ENCODE results near the gene CCDC70. TPM values are rescaled to one million over a fixed set of nuclear protein-coding genes. Genes with fewer than 3 reads are reported as not detected.
A peak's percentile ranks its signal among the peaks of the same experiment; 100 is the strongest.

CCDC70 gene
- total RNA-seq, result not detected

DNA sequence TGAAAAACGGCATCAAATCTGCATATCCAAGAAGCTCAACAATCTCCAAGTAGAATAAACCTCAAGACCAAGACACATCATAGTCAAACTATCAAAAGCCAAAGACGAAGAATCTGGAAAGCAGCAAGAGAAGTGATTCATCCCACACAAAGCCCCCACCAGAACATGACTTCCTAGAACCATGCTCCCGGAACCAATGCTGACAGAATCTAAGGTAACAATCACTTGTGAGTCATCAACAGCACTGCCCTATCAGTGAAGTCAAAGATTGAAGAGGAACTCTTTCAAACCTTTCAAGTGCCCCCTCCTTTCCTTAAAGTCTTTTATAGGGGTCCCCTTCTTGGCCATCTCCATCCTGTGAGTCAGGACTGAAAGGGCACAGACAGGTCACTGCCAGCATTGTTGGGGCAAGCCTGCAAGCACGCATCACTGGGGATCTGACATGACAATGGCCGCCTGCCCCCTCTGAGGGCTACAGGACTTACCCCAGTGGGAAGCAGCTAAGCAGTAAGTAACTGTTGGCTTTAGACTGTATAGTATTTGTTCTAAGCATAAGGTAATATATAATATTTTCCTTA is at the start of gene CCDC70:
Gene CCDC70, plus strand, starts transcription at position 247 of the 578 bp plus-strand sequence. CDS start 3,443 bp downstream, outside the sequence.
- H3K27me3 ChIP-seq, result no peaks in the 10 kb centered on the region
- H3K4me1 ChIP-seq, result no peaks in the 10 kb centered on the region
- no peak within 1 kb of the TSS for H3K27ac ChIP-seq
- no peak for DNase-seq (ENCODE audit: extremely low spot score in 2 of 2)
- intact Hi-C loops (cut with DNase I), result no loop called here
- no peaks in the 10 kb centered on the region for H3K36me3 ChIP-seq
- H3K9me3 ChIP-seq, result no peaks in the 10 kb centered on the region
- TF ChIP-seq POLR2A (IDR thresholded peaks at IDR 0.05), result no peak
- no peak for TF ChIP-seq CTCF (IDR thresholded peaks at IDR 0.05)
- no peak for TF ChIP-seq POLR2AphosphoS5 (IDR thresholded peaks at IDR 0.05; ENCODE audit: insufficient read depth in 1 of 2, low read depth in 1 of 2)
- H3K4me3 ChIP-seq, result no peak within 1 kb of the TSS

- Histone ChIP-seq H3K4me3 (no peak overlapping the region), H3K9me3 (no peaks in the 10 kb centered on the region), H3K27ac (no peak overlapping the region), H3K27me3 (no peaks in the 10 kb centered on the region), H3K36me3 (no peaks in the 10 kb centered on the region), H3K4me1 (peaks cover 19% of the 10 kb centered on the region)
- no peak for DNase-seq (ENCODE audit: extremely low spot score in 2 of 2)
- TF ChIP-seq CTCF (IDR thresholded peaks at IDR 0.05), result no peak
- TF ChIP-seq POLR2A (IDR thresholded peaks at IDR 0.05), result no peak
- TF ChIP-seq POLR2AphosphoS5 (IDR thresholded peaks at IDR 0.05; ENCODE audit: insufficient read depth in 1 of 2, low read depth in 1 of 2), result no peak
- intact Hi-C loops (cut with DNase I), result loop anchor here (10.0 kb wide), 1 partner anchor 311 kb away; the partner anchor contains the start of gene NEK5
These were observed 47.7 kb upstream of the CCDC70 start for GRCh38 chr13:51814071-51814470.

DNA sequence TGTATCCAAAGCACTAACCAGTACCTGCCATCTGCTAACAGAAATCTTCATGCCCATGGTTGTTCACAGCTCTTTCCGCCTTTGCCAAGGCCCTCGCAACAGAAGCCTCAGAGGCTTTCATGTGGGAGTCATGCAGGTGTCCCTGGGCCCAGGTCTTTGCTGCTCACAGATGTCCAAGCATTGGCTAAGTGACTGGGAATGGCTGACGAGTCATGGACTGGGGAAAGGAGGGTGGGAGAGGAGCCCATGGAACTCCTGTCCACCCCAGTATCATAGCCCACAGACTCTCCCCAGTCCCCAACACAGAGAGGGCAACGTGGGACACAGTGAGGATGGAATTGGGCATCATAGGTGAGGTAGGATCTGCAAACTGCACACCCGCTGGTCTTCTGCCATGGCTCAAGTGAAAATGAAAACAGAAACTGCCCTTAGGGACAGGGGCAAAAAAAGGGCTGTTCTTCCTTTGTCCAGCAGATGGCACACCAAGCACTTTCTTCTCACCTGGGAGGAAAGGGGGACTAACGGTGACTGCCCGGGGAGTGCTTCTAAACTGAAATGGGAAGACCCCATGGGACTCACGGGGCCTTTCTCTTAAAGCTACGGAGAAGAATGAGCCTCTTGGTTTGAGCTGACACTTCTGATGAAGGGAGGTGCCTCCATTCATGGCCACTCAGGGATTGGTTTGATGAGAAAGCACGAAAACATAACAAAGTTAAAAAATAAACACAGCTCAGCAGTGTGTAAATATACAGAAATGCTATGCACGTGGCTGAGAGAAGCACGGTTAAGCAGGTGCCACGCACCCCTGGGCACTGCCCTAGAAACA is 46.7 kb upstream of the CCDC70 start:
- Histone ChIP-seq H3K27ac (no peak overlapping the region), H3K4me1 (peaks cover 22% of the 10 kb centered on the region), H3K4me3 (peak overlapping the region in 1 of 2 donors; percentile 30), H3K36me3 (no peaks in the 10 kb centered on the region), H3K27me3 (no peaks in the 10 kb centered on the region), H3K9me3 (no peaks in the 10 kb centered on the region)
- no peak for DNase-seq (ENCODE audit: extremely low spot score in 2 of 2)
- TF ChIP-seq CTCF (IDR thresholded peaks at IDR 0.05) (peak; percentile 67 to 82 (median 79)), POLR2A (IDR thresholded peaks at IDR 0.05) (no peak)
- intact Hi-C loops (cut with DNase I), result loop anchor here (10.0 kb wide), 1 partner anchor 310 kb away; the partner anchor contains the start of gene NEK5

GRCh38 chr13:51815848-51816247 is 45.9 kb upstream of the CCDC70 start:
- no peaks in the 10 kb centered on the region for H3K27me3 ChIP-seq
- H3K4me1 ChIP-seq, result peaks cover 22% of the 10 kb centered on the region
- no peak for DNase-seq (ENCODE audit: extremely low spot score in 2 of 2)
- TF ChIP-seq POLR2AphosphoS5 (IDR thresholded peaks at IDR 0.05; ENCODE audit: insufficient read depth in 1 of 2, low read depth in 1 of 2) (no peak), POLR2A (IDR thresholded peaks at IDR 0.05) (no peak), CTCF (IDR thresholded peaks at IDR 0.05) (no peak)
- no peak overlapping the region for H3K27ac ChIP-seq
- H3K4me3 ChIP-seq, result no peak overlapping the region
- no peaks in the 10 kb centered on the region for H3K9me3 ChIP-seq
- intact Hi-C loops (cut with DNase I), result loop anchor here (10.0 kb wide), 1 partner anchor 309 kb away; the partner anchor contains the start of gene NEK5
- H3K36me3 ChIP-seq, result no peaks in the 10 kb centered on the region

Data from vagina (tissue), 2 donors.